Fibroblast of lung (primary cell): ENCODE results near the gene FAM241B. TPM values are rescaled to one million over a fixed set of nuclear protein-coding genes. Genes with fewer than 3 reads are reported as not detected.

Source experiments
- DNase-seq, 2 donors: peaks; one replicate each; pipeline versions ENCODE4 v3.0.0 to v3.0.0-alpha.2; 2010; ENCODE audit warnings: low read depth in 2 of 2
- H2AFZ ChIP-seq: 2 replicates; pipeline ENCODE4 v1.5.1; 2012; ENCODE audit warnings: low read length, control low read depth, inconsistent platforms
- H3K27ac ChIP-seq: 2 replicates; pipeline ENCODE4 v1.5.1; 2011; ENCODE audit warnings: low read length, control low read depth; ENCODE audit not compliant: insufficient read depth
- H3K27me3 ChIP-seq: 2 replicates; pipeline ENCODE4 v1.5.1; 2011; ENCODE audit warnings: mild to moderate bottlenecking, low read length; ENCODE audit not compliant: control insufficient read depth, insufficient read depth
- H3K36me3 ChIP-seq: 2 replicates; pipeline ENCODE4 v1.5.1; 2011; ENCODE audit warnings: low read length; ENCODE audit not compliant: control insufficient read depth, insufficient read depth
- H3K4me1 ChIP-seq: 2 replicates; pipeline ENCODE4 v1.5.1; 2011; ENCODE audit warnings: low read length; ENCODE audit not compliant: control insufficient read depth, insufficient read depth; ENCODE audit errors: extremely low read depth
- H3K4me2 ChIP-seq: 2 replicates; pipeline ENCODE4 v1.5.1; 2011; ENCODE audit warnings: low read length, control low read depth; ENCODE audit not compliant: insufficient read depth; ENCODE audit errors: extremely low read depth
- H3K4me3 ChIP-seq, 4 experiments: fragments of 200-600 bp in 1 of 4; sonication (generic) in 1 of 4; replicated peaks in 1 of 4; 2 replicates each; pipeline ENCODE4 v1.5.1; 2011 to 2016; ENCODE audit warnings: low read length in 4 of 4, low read depth in 3 of 4, mild to moderate bottlenecking in 3 of 4, control low read depth in 2 of 4, inconsistent platforms in 1 of 4, mixed read lengths in 1 of 4; ENCODE audit not compliant: insufficient read depth in 1 of 4; ENCODE audit errors: control extremely low read depth in 1 of 4
- H3K79me2 ChIP-seq: 2 replicates; pipeline ENCODE4 v1.5.1; 2012; ENCODE audit warnings: mild to moderate bottlenecking, low read length, inconsistent platforms; ENCODE audit not compliant: control insufficient read depth, insufficient read depth
- H3K9ac ChIP-seq: 2 replicates; pipeline ENCODE4 v1.5.1; 2011; ENCODE audit warnings: mild to moderate bottlenecking, low read length, control low read depth; ENCODE audit not compliant: insufficient read depth
- H3K9me3 ChIP-seq: 2 replicates; pipeline ENCODE4 v1.5.1; 2012; ENCODE audit warnings: low read depth, low read length; ENCODE audit not compliant: control insufficient read depth, insufficient read depth
- H4K20me1 ChIP-seq: 2 replicates; pipeline ENCODE4 v1.5.1; 2011; ENCODE audit warnings: low read length; ENCODE audit not compliant: control insufficient read depth, insufficient read depth; ENCODE audit errors: extremely low read depth
- CTCF ChIP-seq, 2 donors: IDR thresholded peaks in 1 of 2; conservative IDR thresholded peaks in 1 of 2; 1 replicate in 1 of 2; 2 replicates in 1 of 2; pipeline ENCODE4 v1.5.1; 2011 to 2012; ENCODE audit warnings: low read length in 2 of 2, control low read depth in 1 of 2, inconsistent platforms in 1 of 2, low read depth in 1 of 2, mild to moderate bottlenecking in 1 of 2
- EZH2 ChIP-seq: IDR thresholded peaks from 2 replicates; pipeline ENCODE4 v1.5.1; 2012; ENCODE audit warnings: low read length, control low read depth, mild to moderate bottlenecking; ENCODE audit errors: missing control alignments
- polyA plus RNA-seq, 2 donors: library from polyadenylated mRNA; depleted of rRNA in 1 of 2; stranded (reverse) in 1 of 2; unstranded in 1 of 2; fragments of >200 nt; gene quantifications; 2 replicates each; pipeline ENCODE4 v1.2.1, GENCODE V29; 2011 to 2012; ENCODE audit warnings: missing spikeins in 1 of 2
- total RNA-seq: library from RNA; depleted of rRNA; stranded (reverse); fragments of >200 nt; gene quantifications from 2 replicates; pipeline ENCODE4 v1.2.1, GENCODE V29; 2014

Gene FAM241B
- total and polyA plus RNA-seq, 2 donors (not counting 1 experiment from before 2014, with no cell fraction given), result 0.61 to 0.99 TPM

- Histone ChIP-seq H3K9ac (no peak overlapping the region), H3K27ac (no peak overlapping the region), H3K4me3 (no peak overlapping the region), H3K36me3 (no peaks in the 10 kb centered on the region), H3K9me3 (no peaks in the 10 kb centered on the region), H2AFZ (no peak overlapping the region), H3K4me1 (no peaks in the 10 kb centered on the region), H3K27me3 (peaks cover 11% of the 10 kb centered on the region), H4K20me1 (no peaks in the 10 kb centered on the region), H3K79me2 (no peaks in the 10 kb centered on the region), H3K4me2 (no peak overlapping the region)
- DNase-seq, result no peak
- TF ChIP-seq EZH2 (no peak), CTCF (conservative IDR thresholded peaks at IDR 0.05 in 1 of 2, IDR thresholded peaks at IDR 0.05 in 1 of 2; ENCODE audit: low read depth in 1 of 2, low read length in 2 of 2) (no peak)
These were observed 32.3 kb downstream of the FAM241B start for GRCh38 chr10:69662173-69662877.

- no peak overlapping the region for H3K9ac ChIP-seq
- H3K79me2 ChIP-seq, result no peaks in the 10 kb centered on the region
- H3K4me2 ChIP-seq, result no peak overlapping the region
- H3K9me3 ChIP-seq, result no peaks in the 10 kb centered on the region
- H3K4me3 ChIP-seq, result no peak overlapping the region
- TF ChIP-seq EZH2 (no peak), CTCF (conservative IDR thresholded peaks at IDR 0.05 in 1 of 2, IDR thresholded peaks at IDR 0.05 in 1 of 2; ENCODE audit: low read depth in 1 of 2, low read length in 2 of 2) (no peak)
- peaks cover 8% of the 10 kb centered on the region for H3K27me3 ChIP-seq
- H2AFZ ChIP-seq, result no peak overlapping the region
- no peak overlapping the region for H3K27ac ChIP-seq
- H3K4me1 ChIP-seq, result no peaks in the 10 kb centered on the region
- H3K36me3 ChIP-seq, result no peaks in the 10 kb centered on the region
- DNase-seq, result no peak
- H4K20me1 ChIP-seq, result no peaks in the 10 kb centered on the region
These were observed 32.9 kb downstream of the FAM241B start for GRCh38 chr10:69662901-69663300.

GRCh38 chr10:69663369-69663947, 33.4 kb downstream of the FAM241B start:
- peaks cover 8% of the 10 kb centered on the region for H3K27me3 ChIP-seq

More at GRCh38 chr10:69663369-69663947, 33.4 kb downstream of the FAM241B start:
- no peaks in the 10 kb centered on the region for H3K9me3 ChIP-seq
- H3K4me3 ChIP-seq, result no peak overlapping the region
- H3K9ac ChIP-seq, result no peak overlapping the region
- H3K79me2 ChIP-seq, result no peaks in the 10 kb centered on the region
- H4K20me1 ChIP-seq, result no peaks in the 10 kb centered on the region
- TF ChIP-seq EZH2 (no peak), CTCF (conservative IDR thresholded peaks at IDR 0.05 in 1 of 2, IDR thresholded peaks at IDR 0.05 in 1 of 2; ENCODE audit: low read depth in 1 of 2, low read length in 2 of 2) (no peak)
- no peaks in the 10 kb centered on the region for H3K36me3 ChIP-seq
- H3K4me1 ChIP-seq, result no peaks in the 10 kb centered on the region
- H3K4me2 ChIP-seq, result no peak overlapping the region
- H2AFZ ChIP-seq, result no peak overlapping the region
- H3K27ac ChIP-seq, result no peak overlapping the region
- DNase-seq, result no peak
